ENCODE measurements around the gene KCTD13. TPM values are rescaled to one million over a fixed set of nuclear protein-coding genes. Genes with fewer than 3 reads are reported as not detected.
"Not testable (repeated sequence)": the region's sequence is repeated elsewhere in the genome, so short reads cannot be mapped to it uniquely, and the experiment has no call there.

The KCTD13 gene
- total RNA-seq, 1 donor from 2014 or later: 38.2 TPM

DNA sequence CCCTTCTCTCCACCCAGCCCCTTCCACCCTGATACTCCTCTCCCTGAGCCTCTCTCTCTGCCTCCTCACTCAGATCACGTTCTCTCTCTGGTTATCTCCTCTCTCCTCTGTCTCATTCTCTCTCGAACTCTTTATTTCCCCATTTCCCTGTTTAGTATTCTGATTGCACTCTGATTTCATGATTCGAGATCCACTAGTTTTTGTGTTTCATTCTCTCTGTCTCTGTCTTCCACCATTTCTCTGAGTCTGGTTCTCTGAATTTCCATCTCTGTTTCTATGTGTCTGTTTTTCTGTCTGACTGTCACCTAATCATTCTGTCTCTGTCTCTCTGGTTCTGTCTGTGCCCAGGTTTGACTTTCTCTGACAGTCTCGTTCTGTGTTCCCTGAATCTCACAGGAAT, 28.7 kb downstream of the KCTD13 start:
- TF ChIP-seq CTCF (IDR thresholded peaks at IDR 0.05; ENCODE audit: insufficient read depth, low read length, poor library complexity, severe bottlenecking): no peak
- no peaks in the 10 kb centered on the region for H3K36me3 ChIP-seq (ENCODE audit: control insufficient read depth, insufficient read depth, low read length)
- H3K4me3 ChIP-seq (ENCODE audit: low read depth, low read length): no peak overlapping the region
- no peak for DNase-seq (ENCODE audit: low read depth)
- peaks cover 10% of the 10 kb centered on the region for H3K27me3 ChIP-seq (ENCODE audit: control insufficient read depth, insufficient read depth, low read length)

DNA sequence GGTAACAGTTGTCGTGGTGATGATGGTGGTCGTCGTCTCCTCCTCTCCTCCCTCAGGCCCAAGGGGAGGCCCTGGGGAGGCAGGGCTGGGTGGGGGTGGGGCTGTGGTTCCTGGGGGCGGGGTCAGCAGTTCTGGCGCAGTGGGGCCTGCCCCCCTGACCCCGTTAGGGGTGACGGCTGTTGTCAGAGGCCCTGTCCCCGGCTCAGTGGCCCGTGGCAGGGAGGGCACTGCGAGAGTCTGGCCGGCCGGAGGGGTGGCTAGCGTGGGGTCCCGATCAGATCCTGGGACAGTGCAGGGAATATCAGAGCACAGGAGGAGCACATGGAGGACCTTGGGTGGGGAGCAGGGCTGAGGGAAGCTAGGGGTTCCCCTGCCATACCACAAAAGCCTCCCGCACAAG, 29.2 kb downstream of the KCTD13 start:
- Histone ChIP-seq H3K36me3 (ENCODE audit: control insufficient read depth, insufficient read depth, low read length) (no peaks in the 10 kb centered on the region), H3K27me3 (ENCODE audit: control insufficient read depth, insufficient read depth, low read length) (peaks cover 10% of the 10 kb centered on the region), H3K4me3 (ENCODE audit: low read depth, low read length) (no peak overlapping the region)
- TF ChIP-seq CTCF (IDR thresholded peaks at IDR 0.05; ENCODE audit: insufficient read depth, low read length, poor library complexity, severe bottlenecking): no peak
- DNase-seq (ENCODE audit: low read depth): no peak

DNA sequence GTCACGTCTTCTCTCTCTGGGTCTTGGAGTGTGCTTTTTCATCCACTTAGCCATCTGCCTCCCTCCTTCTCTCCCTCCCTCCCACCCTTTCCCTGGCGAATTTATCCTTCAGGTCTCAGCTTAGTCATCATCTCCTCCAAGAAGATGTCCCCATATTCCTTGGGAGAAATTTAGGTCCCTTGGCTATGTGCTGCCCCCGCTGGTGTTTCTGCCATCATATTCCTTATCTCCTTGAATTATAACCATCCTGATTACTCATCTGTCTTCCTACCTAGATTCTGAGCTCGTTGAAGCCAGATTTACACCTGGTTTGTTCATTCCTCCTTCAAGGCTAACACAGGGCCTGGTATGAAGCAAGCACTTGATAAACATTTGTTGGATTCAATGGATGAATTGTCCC, 31.7 kb downstream of the KCTD13 start:
- Histone ChIP-seq H3K4me3 (ENCODE audit: low read depth, low read length) (no peak overlapping the region), H3K36me3 (ENCODE audit: control insufficient read depth, insufficient read depth, low read length) (no peaks in the 10 kb centered on the region), H3K27me3 (ENCODE audit: control insufficient read depth, insufficient read depth, low read length) (peaks cover 10% of the 10 kb centered on the region)
- no peak for DNase-seq (ENCODE audit: low read depth)
- no peak for TF ChIP-seq CTCF (IDR thresholded peaks at IDR 0.05; ENCODE audit: insufficient read depth, low read length, poor library complexity, severe bottlenecking)

DNA sequence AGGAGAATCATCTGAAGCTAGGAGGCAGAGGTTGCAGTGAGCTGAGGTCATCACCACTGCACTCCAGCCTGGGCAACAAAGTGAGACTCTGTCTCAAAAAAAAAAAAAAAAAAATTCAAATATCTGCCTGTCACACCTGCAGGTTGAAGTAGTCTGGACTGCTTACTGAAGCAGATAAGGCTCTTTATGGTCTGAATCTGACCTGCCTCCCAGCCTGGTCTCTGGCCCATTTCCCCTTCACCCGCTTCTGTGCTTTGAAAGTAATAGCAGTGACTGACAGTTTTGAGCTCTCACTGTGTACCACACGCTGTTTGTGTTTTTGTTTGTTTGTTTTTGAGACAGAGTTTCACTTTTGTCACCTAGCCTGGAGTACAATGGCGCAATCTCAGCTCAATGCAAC, 32.5 kb downstream of the KCTD13 start:
- peaks cover 10% of the 10 kb centered on the region for H3K27me3 ChIP-seq (ENCODE audit: control insufficient read depth, insufficient read depth, low read length)
- no peak for TF ChIP-seq CTCF (IDR thresholded peaks at IDR 0.05; ENCODE audit: insufficient read depth, low read length, poor library complexity, severe bottlenecking)
- no peaks in the 10 kb centered on the region for H3K36me3 ChIP-seq (ENCODE audit: control insufficient read depth, insufficient read depth, low read length)
- DNase-seq (ENCODE audit: low read depth): no peak
- H3K4me3 ChIP-seq (ENCODE audit: low read depth, low read length): no peak overlapping the region

DNA sequence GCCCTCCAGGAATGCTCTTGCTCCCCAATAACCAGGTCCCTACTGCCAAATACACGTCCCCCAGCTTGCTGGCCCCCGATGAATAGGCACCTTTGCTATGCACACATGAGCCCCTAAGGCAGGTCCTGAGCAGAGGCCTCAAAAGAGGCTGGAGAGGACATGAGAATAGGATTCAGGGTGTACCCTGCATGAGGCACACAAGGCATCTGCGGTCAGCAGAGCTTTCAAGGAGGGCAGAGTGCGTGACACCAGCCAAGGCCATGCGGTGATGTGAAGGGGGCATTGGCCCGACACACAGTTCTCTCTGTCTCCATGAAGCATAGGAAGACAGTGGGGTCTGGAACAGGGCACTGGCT, 33.6 kb downstream of the KCTD13 start:
- DNase-seq (ENCODE audit: low read depth): no peak
- Histone ChIP-seq H3K4me3 (ENCODE audit: low read depth, low read length) (no peak overlapping the region), H3K36me3 (ENCODE audit: control insufficient read depth, insufficient read depth, low read length) (no peaks in the 10 kb centered on the region), H3K27me3 (ENCODE audit: control insufficient read depth, insufficient read depth, low read length) (no peaks in the 10 kb centered on the region)
- TF ChIP-seq CTCF (IDR thresholded peaks at IDR 0.05; ENCODE audit: insufficient read depth, low read length, poor library complexity, severe bottlenecking): no peak

DNA sequence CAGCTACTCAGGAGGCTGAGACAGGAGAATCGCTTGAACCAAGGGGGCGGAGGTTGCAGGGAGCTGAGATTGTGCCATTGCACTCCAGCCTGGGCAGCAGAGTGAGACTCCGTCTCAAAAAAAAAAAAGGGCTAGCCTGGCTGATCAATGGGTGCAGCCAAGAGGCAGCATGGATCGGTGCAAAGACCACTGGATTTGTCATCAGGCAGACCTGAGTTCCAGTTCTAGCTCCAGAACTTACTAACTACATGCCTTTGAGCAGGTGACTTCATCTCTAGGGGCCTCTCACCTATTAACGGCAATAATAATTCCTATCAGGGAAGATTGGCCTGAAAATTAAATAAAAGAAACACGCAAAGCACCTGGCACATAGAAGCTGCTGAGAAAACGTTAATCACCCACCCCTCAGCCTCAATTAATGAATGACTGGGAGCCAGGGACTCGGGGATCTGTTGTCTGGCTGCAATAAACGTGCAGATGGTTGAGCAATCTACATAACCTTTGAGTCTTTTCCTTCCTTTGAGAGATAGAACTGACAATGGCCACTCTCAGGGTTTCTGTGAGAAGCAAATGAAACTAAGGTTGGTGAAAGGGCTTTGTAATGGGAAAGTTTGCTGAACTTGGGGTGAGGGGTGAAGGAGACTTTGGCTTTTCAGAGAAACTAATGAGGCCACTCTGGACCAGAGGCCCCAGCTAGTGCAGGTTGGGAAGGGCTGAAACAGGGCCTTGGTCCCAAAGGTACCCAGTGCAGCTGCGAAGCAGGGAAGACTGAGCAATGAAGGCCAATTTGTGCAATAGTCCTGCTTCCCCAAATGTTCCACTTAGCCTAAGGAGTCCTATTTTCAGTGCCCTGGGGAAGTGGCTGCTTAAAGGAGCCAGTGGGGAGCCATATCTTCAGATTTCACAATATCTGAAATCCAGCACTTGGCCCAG, 34.2 kb downstream of the KCTD13 start:
- Histone ChIP-seq H3K4me3 (ENCODE audit: low read depth, low read length) (no peak overlapping the region), H3K27me3 (ENCODE audit: control insufficient read depth, insufficient read depth, low read length) (no peaks in the 10 kb centered on the region), H3K36me3 (ENCODE audit: control insufficient read depth, insufficient read depth, low read length) (no peaks in the 10 kb centered on the region)
- DNase-seq (ENCODE audit: low read depth): no peak
- TF ChIP-seq CTCF (IDR thresholded peaks at IDR 0.05; ENCODE audit: insufficient read depth, low read length, poor library complexity, severe bottlenecking): no peak

- not testable (repeated sequence) for H3K36me3 ChIP-seq (ENCODE audit: control insufficient read depth, insufficient read depth, low read length); DNase-seq (ENCODE audit: low read depth); H3K4me3 ChIP-seq (ENCODE audit: low read depth, low read length); H3K27me3 ChIP-seq (ENCODE audit: control insufficient read depth, insufficient read depth, low read length)
These were observed 36.7 kb downstream of the KCTD13 start for GRCh38 chr16:29889372-29889771.
